ENCODE measurements around the gene SETBP1.

SETBP1 gene

GRCh38 chr18:44683556-44683955 lies 2.9 kb downstream of the SETBP1 start:
- H3K4me3 ChIP-seq (ENCODE audit: low read depth, low read length), result no peak overlapping the region
- TF ChIP-seq CTCF (IDR thresholded peaks at IDR 0.05; ENCODE audit: low read depth, low read length) (no peak), MAX (IDR thresholded peaks at IDR 0.05; ENCODE audit: low read depth, low read length) (no peak), POLR2A (IDR thresholded peaks at IDR 0.05; ENCODE audit: extremely low read depth, insufficient read length) (no peak)
- DNase-seq (ENCODE audit: low read depth), result no peak

GRCh38 chr18:44685296-44685695 lies 4.6 kb downstream of the SETBP1 start:
- H3K4me3 ChIP-seq (ENCODE audit: low read depth, low read length), result no peak overlapping the region
- no peak for TF ChIP-seq MYC (IDR thresholded peaks at IDR 0.05; ENCODE audit: low read depth, low read length)
- DNase-seq (ENCODE audit: low read depth), result no peak

GRCh38 chr18:44686156-44686555 lies 5.5 kb downstream of the SETBP1 start:
- TF ChIP-seq MAX (IDR thresholded peaks at IDR 0.05; ENCODE audit: low read depth, low read length) (no peak), CTCF (IDR thresholded peaks at IDR 0.05; ENCODE audit: low read depth, low read length) (no peak), MYC (IDR thresholded peaks at IDR 0.05; ENCODE audit: low read depth, low read length) (no peak), POLR2A (IDR thresholded peaks at IDR 0.05; ENCODE audit: extremely low read depth, insufficient read length) (no peak)
- no peak overlapping the region for H3K4me3 ChIP-seq (ENCODE audit: low read depth, low read length)
- DNase-seq (ENCODE audit: low read depth), result no peak

- DNase-seq (ENCODE audit: low read depth), result no peak
- TF ChIP-seq POLR2A (IDR thresholded peaks at IDR 0.05; ENCODE audit: extremely low read depth, insufficient read length), result no peak
- no peak for TF ChIP-seq MYC (IDR thresholded peaks at IDR 0.05; ENCODE audit: low read depth, low read length)
- TF ChIP-seq CTCF (IDR thresholded peaks at IDR 0.05; ENCODE audit: low read depth, low read length), result no peak
- no peak for TF ChIP-seq MAX (IDR thresholded peaks at IDR 0.05; ENCODE audit: low read depth, low read length)
- no peak overlapping the region for H3K4me3 ChIP-seq (ENCODE audit: low read depth, low read length)
Observed at GRCh38 chr18:44687421-44687820, 6.7 kb downstream of the SETBP1 start.

GRCh38 chr18:44689736-44690135 lies 9.0 kb downstream of the SETBP1 start:
- H3K4me3 ChIP-seq (ENCODE audit: low read depth, low read length), result no peak overlapping the region
- TF ChIP-seq CTCF (IDR thresholded peaks at IDR 0.05; ENCODE audit: low read depth, low read length), result no peak
- TF ChIP-seq MAX (IDR thresholded peaks at IDR 0.05; ENCODE audit: low read depth, low read length), result no peak
- TF ChIP-seq POLR2A (IDR thresholded peaks at IDR 0.05; ENCODE audit: extremely low read depth, insufficient read length), result no peak
- TF ChIP-seq MYC (IDR thresholded peaks at IDR 0.05; ENCODE audit: low read depth, low read length), result no peak
- DNase-seq (ENCODE audit: low read depth), result no peak

GRCh38 chr18:44691148-44691925 lies 10.6 kb downstream of the SETBP1 start:
- no peak overlapping the region for H3K4me3 ChIP-seq (ENCODE audit: low read depth, low read length)
- no peak for DNase-seq (ENCODE audit: low read depth)
- TF ChIP-seq CTCF (IDR thresholded peaks at IDR 0.05; ENCODE audit: low read depth, low read length) (no peak), MAX (IDR thresholded peaks at IDR 0.05; ENCODE audit: low read depth, low read length) (no peak), POLR2A (IDR thresholded peaks at IDR 0.05; ENCODE audit: extremely low read depth, insufficient read length) (no peak), MYC (IDR thresholded peaks at IDR 0.05; ENCODE audit: low read depth, low read length) (no peak)

Data from NB4 (cell line).